Forelimb muscle (tissue), 1 donor: Measurements from ENCODE around the gene BCLAF1. TPM values are rescaled to one million over a fixed set of nuclear protein-coding genes. Genes with fewer than 3 reads are reported as not detected.
"Not testable (repeated sequence)": the region's sequence is repeated elsewhere in the genome, so short reads cannot be mapped to it uniquely, and the experiment has no call there.

Experiments used
- DNase-seq: peaks from one replicate; pipeline ENCODE4 v3.0.0-alpha.2; 2013; ENCODE audit warnings: low read depth
- polyA plus RNA-seq: library from polyadenylated mRNA; unstranded; fragments of 120-200 nt; gene quantifications from one replicate; pipeline ENCODE4 v1.2.1, GENCODE V29; 2013; ENCODE audit not compliant: insufficient read length

BCLAF1 gene
- polyA plus RNA-seq, 1 donor = 123 TPM

GRCh38 chr6:136249811-136250685 lies 39.6 kb downstream of the BCLAF1 start, which contains the start of gene MTFR2:
TSS of gene MTFR2 (minus strand) at chr6:136250311. CDS start at chr6:136249099, 1,212 bp downstream.
- DNase-seq = peak; percentile 99

- DNase-seq = no peak
These were observed 40.3 kb downstream of the BCLAF1 start for GRCh38 chr6:136249336-136249735.

GRCh38 chr6:136244061-136244616 lies 45.5 kb downstream of the BCLAF1 start:
- DNase-seq = no peak

GRCh38 chr6:136236466-136237293 lies 53.0 kb downstream of the BCLAF1 start:
- DNase-seq = no peak

GRCh38 chr6:136235233-136235564 lies 54.4 kb downstream of the BCLAF1 start:
- DNase-seq = no peak

GRCh38 chr6:136232701-136233100 lies 56.9 kb downstream of the BCLAF1 start:
- no peak for DNase-seq

GRCh38 chr6:136230219-136230853 lies 59.3 kb downstream of the BCLAF1 start:
- no peak for DNase-seq

GRCh38 chr6:136228814-136229213 lies 60.8 kb downstream of the BCLAF1 start:
- no peak for DNase-seq

- no peak for DNase-seq
These were observed 62.8 kb downstream of the BCLAF1 start for GRCh38 chr6:136226674-136227377.

GRCh38 chr6:136226027-136226673 lies 63.5 kb downstream of the BCLAF1 start:
- no peak for DNase-seq

GRCh38 chr6:136225496-136225895 lies 64.2 kb downstream of the BCLAF1 start:
- DNase-seq = no peak

GRCh38 chr6:136224974-136225373 lies 64.7 kb downstream of the BCLAF1 start:
- not testable (repeated sequence) for DNase-seq

- DNase-seq = no peak
These were observed 72.9 kb downstream of the BCLAF1 start for GRCh38 chr6:136216503-136217401.

- no peak for DNase-seq
These were observed 75.8 kb downstream of the BCLAF1 start for GRCh38 chr6:136213853-136214252.

GRCh38 chr6:136213012-136213539 lies 76.6 kb downstream of the BCLAF1 start:
- no peak for DNase-seq

- DNase-seq = no peak
These were observed 77.0 kb downstream of the BCLAF1 start for GRCh38 chr6:136212608-136213007.

GRCh38 chr6:136210398-136211165 lies 79.1 kb downstream of the BCLAF1 start:
- peak; percentile 40 for DNase-seq

- no peak for DNase-seq
These were observed 80.2 kb downstream of the BCLAF1 start for GRCh38 chr6:136209496-136209895.

GRCh38 chr6:136208783-136209182 lies 80.9 kb downstream of the BCLAF1 start:
- DNase-seq = no peak
